Mesendoderm (in vitro differentiated cells): ENCODE measurements around the gene TSR1.

Source experiments
- DNase-seq: peaks from one replicate; pipeline ENCODE4 v3.0.0; 2013
- H2AK5ac ChIP-seq: 2 replicates; pipeline ENCODE4 v1.6.1; 2013; ENCODE audit warnings: low read length, inconsistent platforms
- H2BK120ac ChIP-seq: 2 replicates; pipeline ENCODE4 v1.6.1; 2013; ENCODE audit warnings: low read depth, mild to moderate bottlenecking, low read length, moderate library complexity, mixed read lengths
- H2BK15ac ChIP-seq: replicated peaks from 2 replicates; pipeline ENCODE4 v1.6.1; 2013; ENCODE audit warnings: low read depth, mild to moderate bottlenecking, moderate library complexity
- H2BK5ac ChIP-seq: 2 replicates; pipeline ENCODE4 v1.6.1; 2013; ENCODE audit warnings: low read length, inconsistent platforms
- H3K18ac ChIP-seq: 2 replicates; pipeline ENCODE4 v1.6.1; 2013; ENCODE audit warnings: mild to moderate bottlenecking, low read length, mixed read lengths
- H3K23ac ChIP-seq: one replicate; pipeline ENCODE4 v1.6.1; 2013; ENCODE audit warnings: low read length
- H3K27ac ChIP-seq: 2 replicates; pipeline ENCODE4 v1.5.1; 2013; ENCODE audit warnings: low read depth, mild to moderate bottlenecking, inconsistent platforms, low read length, moderate library complexity
- H3K27me3 ChIP-seq: 2 replicates; pipeline ENCODE4 v1.6.1; 2013; ENCODE audit warnings: low read length, control low read depth, mild to moderate bottlenecking, inconsistent platforms; ENCODE audit not compliant: insufficient read depth, poor library complexity
- H3K36me3 ChIP-seq: 2 replicates; pipeline ENCODE4 v1.6.1; 2013; ENCODE audit warnings: low read length, inconsistent platforms; ENCODE audit not compliant: control insufficient read depth, insufficient read depth
- H3K4ac ChIP-seq: one replicate; pipeline ENCODE4 v1.6.1; 2013; ENCODE audit warnings: low read depth, mild to moderate bottlenecking, low read length, moderate library complexity
- H3K4me1 ChIP-seq: 2 replicates; pipeline ENCODE4 v1.6.1; 2013; ENCODE audit warnings: low read depth, low read length, inconsistent platforms; ENCODE audit not compliant: control insufficient read depth
- H3K4me2 ChIP-seq: 2 replicates; pipeline ENCODE4 v1.6.1; 2013; ENCODE audit warnings: low read length
- H3K4me3 ChIP-seq: 2 replicates; pipeline ENCODE4 v1.5.1; 2013; ENCODE audit warnings: mild to moderate bottlenecking, low read length
- H3K56ac ChIP-seq: one replicate; pipeline ENCODE4 v1.6.1; 2013; ENCODE audit warnings: low read length
- H3K79me1 ChIP-seq: 2 replicates; pipeline ENCODE4 v1.6.1; 2013; ENCODE audit warnings: low read length, inconsistent platforms
- H3K79me2 ChIP-seq: 2 replicates; pipeline ENCODE4 v1.6.1; 2013; ENCODE audit warnings: mild to moderate bottlenecking, low read length; ENCODE audit not compliant: control insufficient read depth, insufficient read depth
- H3K9ac ChIP-seq: 2 replicates; pipeline ENCODE4 v1.6.1; 2013; ENCODE audit warnings: low read length, inconsistent platforms
- H4K5ac ChIP-seq: one replicate; pipeline ENCODE4 v1.6.1; 2013; ENCODE audit warnings: low read length
- H4K8ac ChIP-seq: one replicate; pipeline ENCODE4 v1.6.1; 2013; ENCODE audit warnings: low read depth, mild to moderate bottlenecking, control low read depth, low read length, moderate library complexity
- whole genome bisulfite sequencing: extraction: QIAGEN DNeasy Blood & Tissue Kit; methylation state at CpG from one replicate; pipeline ENCODE4 v1.1.7; 2013; ENCODE audit warnings: low lambda C conversion rate, missing lambda C conversion rate; ENCODE audit not compliant: insufficient coverage; ENCODE audit errors: extremely low coverage; 5-methylcytosine and 5-hydroxymethylcytosine counted together

Gene TSR1

DNA sequence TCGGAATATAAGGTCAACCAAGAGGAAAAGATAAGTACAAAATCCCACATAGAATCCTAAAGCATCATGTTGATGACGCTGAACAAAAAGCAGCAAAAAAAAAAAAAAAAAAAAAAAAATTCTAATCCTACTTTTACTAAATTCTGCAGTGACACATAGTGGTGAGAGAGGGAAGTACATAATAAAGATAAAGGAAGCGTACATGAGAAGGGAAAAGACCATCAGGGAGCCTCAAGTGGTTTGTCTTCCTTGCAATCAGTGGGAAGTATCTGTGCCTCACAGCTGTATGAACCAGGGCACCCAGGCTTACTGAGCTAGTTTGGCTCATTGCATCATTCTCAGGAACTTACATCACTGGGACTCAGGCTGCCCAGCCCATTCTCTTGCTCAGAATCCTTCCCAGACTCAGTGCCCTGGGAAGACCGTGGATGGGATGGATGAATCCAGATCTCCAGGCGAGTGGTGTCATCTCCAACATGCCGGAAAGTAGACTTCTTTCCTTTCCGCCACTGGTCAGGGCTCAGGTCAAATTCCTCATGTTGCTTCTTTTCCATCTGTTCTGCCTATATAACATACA lies 53.9 kb downstream of the TSR1 start:
- Histone ChIP-seq H2AK5ac (no peak overlapping the region), H3K23ac (no peak overlapping the region), H2BK15ac (no peak overlapping the region), H3K27me3 (no peaks in the 10 kb centered on the region), H4K8ac (no peak overlapping the region), H3K4me3 (no peak overlapping the region), H3K18ac (no peak overlapping the region), H3K9ac (no peak overlapping the region), H3K4ac (no peak overlapping the region), H4K5ac (no peak overlapping the region), H3K56ac (no peak overlapping the region), H3K4me1 (no peaks in the 10 kb centered on the region), H2BK5ac (no peak overlapping the region), H3K27ac (no peak overlapping the region), H2BK120ac (no peak overlapping the region), H3K79me2 (no peaks in the 10 kb centered on the region), H3K79me1 (no peaks in the 10 kb centered on the region), H3K36me3 (peaks cover 10% of the 10 kb centered on the region), H3K4me2 (no peak overlapping the region)
- peak; percentile 81 for DNase-seq
- WGBS: no CpG with 5 or more reads among the region's 7 CpGs

DNA sequence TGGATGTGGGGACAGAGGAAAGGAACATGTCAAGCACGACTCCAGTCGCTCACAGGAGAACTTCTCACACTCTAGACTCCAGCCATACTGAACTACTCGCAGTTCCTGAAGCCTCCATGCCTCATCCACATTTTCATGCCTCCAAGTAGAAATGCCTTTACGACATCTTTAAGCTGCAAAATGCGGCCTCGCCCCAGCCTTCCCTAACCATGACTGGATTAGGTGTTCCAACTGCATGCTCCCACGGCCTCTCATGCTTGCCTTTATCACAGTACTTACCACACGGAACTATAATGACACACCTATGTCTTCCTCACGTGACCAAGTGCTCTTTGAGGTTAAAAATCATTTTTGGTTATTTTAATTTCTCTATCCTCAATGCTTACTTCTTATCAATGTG lies 56.5 kb downstream of the TSR1 start:
- WGBS: no CpG with 5 or more reads among the region's 9 CpGs
- no peak overlapping the region for H3K9ac ChIP-seq
- no peak overlapping the region for H3K4me3 ChIP-seq
- no peak for DNase-seq
- H2AK5ac ChIP-seq: no peak overlapping the region
- H2BK5ac ChIP-seq: no peak overlapping the region
- no peak overlapping the region for H2BK15ac ChIP-seq
- H3K4me2 ChIP-seq: no peak overlapping the region
- no peaks in the 10 kb centered on the region for H3K4me1 ChIP-seq
- H2BK120ac ChIP-seq: no peak overlapping the region
- no peak overlapping the region for H4K8ac ChIP-seq
- H3K36me3 ChIP-seq: peaks cover 10% of the 10 kb centered on the region
- no peak overlapping the region for H4K5ac ChIP-seq
- H3K27ac ChIP-seq: no peak overlapping the region
- H3K79me2 ChIP-seq: no peaks in the 10 kb centered on the region
- no peak overlapping the region for H3K4ac ChIP-seq
- no peaks in the 10 kb centered on the region for H3K27me3 ChIP-seq
- no peaks in the 10 kb centered on the region for H3K79me1 ChIP-seq
- H3K18ac ChIP-seq: no peak overlapping the region
- no peak overlapping the region for H3K23ac ChIP-seq
- H3K56ac ChIP-seq: no peak overlapping the region

DNA sequence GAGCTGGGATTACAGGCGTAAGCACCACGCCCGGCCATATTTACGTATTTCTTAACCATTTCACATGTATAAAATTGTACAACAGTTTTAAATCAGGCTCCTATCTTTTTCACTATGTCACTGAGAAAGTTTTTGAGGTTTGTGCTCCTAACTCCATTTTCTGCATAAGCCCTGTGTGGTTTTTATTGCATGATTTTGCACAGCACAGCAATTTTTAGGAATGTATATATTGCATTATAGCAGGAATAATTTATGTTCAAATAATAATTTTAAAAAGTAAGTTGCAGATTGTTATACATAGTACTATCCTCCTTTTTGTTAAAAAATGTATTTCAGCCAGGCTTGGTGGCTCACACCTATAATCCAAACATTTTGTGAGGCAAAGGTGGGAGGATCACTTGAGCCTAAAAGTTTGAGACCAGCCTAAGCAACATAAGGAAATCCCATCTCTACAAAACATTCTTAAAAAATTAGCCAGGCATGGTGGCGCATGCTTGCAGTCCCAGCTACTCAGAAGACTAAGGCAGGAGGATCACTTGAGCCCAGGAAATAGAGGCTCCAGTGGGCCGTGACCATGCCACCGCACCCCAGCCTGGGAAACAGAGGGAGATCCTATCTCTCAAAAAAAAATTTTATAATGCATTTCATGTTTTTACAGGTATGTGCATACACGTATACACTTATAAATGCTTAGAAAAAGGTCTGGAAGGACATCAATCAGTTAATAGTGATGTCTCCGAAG lies 58.7 kb downstream of the TSR1 start:
- no peak overlapping the region for H3K56ac ChIP-seq
- H3K4me1 ChIP-seq: no peaks in the 10 kb centered on the region
- H3K79me1 ChIP-seq: no peaks in the 10 kb centered on the region
- H3K4ac ChIP-seq: no peak overlapping the region
- no CpG with 5 or more reads among the region's 9 CpGs for WGBS
- DNase-seq: no peak
- H3K23ac ChIP-seq: no peak overlapping the region
- no peak overlapping the region for H3K18ac ChIP-seq
- H3K36me3 ChIP-seq: peaks cover 10% of the 10 kb centered on the region
- H3K4me2 ChIP-seq: no peak overlapping the region
- no peak overlapping the region for H3K4me3 ChIP-seq
- H3K27me3 ChIP-seq: no peaks in the 10 kb centered on the region
- no peak overlapping the region for H2BK5ac ChIP-seq
- no peak overlapping the region for H4K8ac ChIP-seq
- H2BK15ac ChIP-seq: no peak overlapping the region
- no peak overlapping the region for H2AK5ac ChIP-seq
- H3K9ac ChIP-seq: no peak overlapping the region
- H2BK120ac ChIP-seq: no peak overlapping the region
- no peaks in the 10 kb centered on the region for H3K79me2 ChIP-seq
- H4K5ac ChIP-seq: no peak overlapping the region
- H3K27ac ChIP-seq: no peak overlapping the region

DNA sequence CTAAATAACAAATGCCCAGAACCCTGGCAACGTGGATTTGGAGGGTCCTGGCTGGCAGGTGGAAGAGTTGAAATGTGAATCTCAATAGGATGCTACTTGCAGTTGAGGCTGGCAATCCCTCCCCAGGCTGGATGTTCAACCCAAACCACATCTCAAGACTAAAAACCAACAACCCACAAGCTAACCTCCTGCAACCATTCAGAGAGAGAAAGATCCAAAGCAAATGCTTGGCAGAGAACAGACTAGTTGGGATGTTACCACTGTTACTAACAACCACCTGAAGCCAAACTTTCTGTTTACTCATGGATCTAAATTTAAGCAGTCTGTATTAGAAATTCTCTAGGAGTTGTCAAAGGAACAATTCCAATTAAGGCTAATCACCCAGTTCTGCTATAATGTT lies 60.5 kb downstream of the TSR1 start:
- no peak overlapping the region for H2BK120ac ChIP-seq
- H2AK5ac ChIP-seq: no peak overlapping the region
- no peak overlapping the region for H3K4me3 ChIP-seq
- H2BK5ac ChIP-seq: no peak overlapping the region
- no peak overlapping the region for H3K4ac ChIP-seq
- H3K4me1 ChIP-seq: no peaks in the 10 kb centered on the region
- H3K27ac ChIP-seq: no peak overlapping the region
- no peaks in the 10 kb centered on the region for H3K27me3 ChIP-seq
- peaks cover 4% of the 10 kb centered on the region for H3K36me3 ChIP-seq
- H3K18ac ChIP-seq: no peak overlapping the region
- no peak overlapping the region for H3K9ac ChIP-seq
- DNase-seq: no peak
- H4K5ac ChIP-seq: no peak overlapping the region
- no peak overlapping the region for H3K56ac ChIP-seq
- no peak overlapping the region for H3K4me2 ChIP-seq
- H3K23ac ChIP-seq: no peak overlapping the region
- WGBS: no CpG with 5 or more reads among the region's 1 CpG
- H3K79me2 ChIP-seq: no peaks in the 10 kb centered on the region
- H2BK15ac ChIP-seq: no peak overlapping the region
- no peaks in the 10 kb centered on the region for H3K79me1 ChIP-seq
- no peak overlapping the region for H4K8ac ChIP-seq

DNA sequence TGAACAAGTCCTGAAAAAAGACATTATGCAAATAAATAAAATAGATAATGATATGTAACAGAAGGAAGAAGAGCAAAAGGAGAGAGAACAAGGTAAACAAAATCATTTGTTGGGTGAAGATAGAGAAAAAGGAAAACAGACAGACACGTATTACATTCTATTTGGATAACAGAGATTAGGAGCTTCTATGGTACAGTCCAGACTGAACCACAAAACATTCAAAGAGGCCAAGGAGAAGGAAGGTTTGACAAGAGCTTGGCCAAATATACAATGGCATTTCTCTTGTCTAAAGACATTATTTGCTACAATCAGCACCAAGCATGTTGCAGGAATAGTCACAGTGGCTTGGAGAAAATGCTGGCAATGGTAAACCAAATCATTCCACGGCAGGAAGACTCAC lies 61.8 kb downstream of the TSR1 start:
- Histone ChIP-seq H3K9ac (no peak overlapping the region), H3K56ac (no peak overlapping the region), H2AK5ac (no peak overlapping the region), H3K36me3 (peaks cover under 1% of the 10 kb centered on the region), H4K5ac (no peak overlapping the region), H3K79me2 (no peaks in the 10 kb centered on the region), H2BK15ac (no peak overlapping the region), H3K27me3 (no peaks in the 10 kb centered on the region), H3K4ac (no peak overlapping the region), H2BK120ac (no peak overlapping the region), H3K4me3 (no peak overlapping the region), H3K23ac (no peak overlapping the region), H3K27ac (no peak overlapping the region), H3K4me1 (no peaks in the 10 kb centered on the region), H3K79me1 (no peaks in the 10 kb centered on the region), H3K18ac (no peak overlapping the region), H2BK5ac (no peak overlapping the region), H4K8ac (no peak overlapping the region), H3K4me2 (no peak overlapping the region)
- no CpG with 5 or more reads among the region's 2 CpGs for WGBS
- no peak for DNase-seq
